Epithelial cell of prostate (primary cell): ENCODE results near the gene TDRD7.
"Not testable (repeated sequence)": the region's sequence is repeated elsewhere in the genome, so short reads cannot be mapped to it uniquely, and the experiment has no call there.

Experiments
- DNase-seq: peaks from one replicate; pipeline ENCODE4 v3.0.0-alpha.2; 2011; ENCODE audit warnings: low read depth, low spot score
- H3K27ac ChIP-seq: fragments of 450-650 bp; 2 replicates; pipeline ENCODE4 v1.5.1; 2017; ENCODE audit warnings: mild to moderate bottlenecking

TDRD7 gene

DNA sequence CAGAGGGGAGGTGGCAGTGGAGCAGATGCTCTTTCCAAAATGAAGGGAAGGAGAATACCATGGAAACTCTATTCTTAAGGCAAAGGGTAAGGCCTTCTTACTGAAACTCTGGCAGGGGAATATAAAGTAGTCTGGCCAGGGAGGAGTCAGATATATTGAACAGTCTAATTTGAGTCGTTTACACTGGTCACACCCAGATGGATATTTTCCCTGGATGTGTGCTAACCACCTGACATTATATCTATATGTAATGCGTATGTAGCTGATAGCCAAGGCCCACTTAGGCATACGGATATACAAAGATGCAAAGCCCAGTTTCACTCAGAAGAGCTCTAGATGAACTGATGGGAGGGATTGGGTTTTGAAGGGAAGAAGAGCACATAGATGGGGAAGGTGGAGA lies 7.0 kb downstream of the TDRD7 start:
- H3K27ac ChIP-seq, result no peak overlapping the region
- no peak for DNase-seq

DNA sequence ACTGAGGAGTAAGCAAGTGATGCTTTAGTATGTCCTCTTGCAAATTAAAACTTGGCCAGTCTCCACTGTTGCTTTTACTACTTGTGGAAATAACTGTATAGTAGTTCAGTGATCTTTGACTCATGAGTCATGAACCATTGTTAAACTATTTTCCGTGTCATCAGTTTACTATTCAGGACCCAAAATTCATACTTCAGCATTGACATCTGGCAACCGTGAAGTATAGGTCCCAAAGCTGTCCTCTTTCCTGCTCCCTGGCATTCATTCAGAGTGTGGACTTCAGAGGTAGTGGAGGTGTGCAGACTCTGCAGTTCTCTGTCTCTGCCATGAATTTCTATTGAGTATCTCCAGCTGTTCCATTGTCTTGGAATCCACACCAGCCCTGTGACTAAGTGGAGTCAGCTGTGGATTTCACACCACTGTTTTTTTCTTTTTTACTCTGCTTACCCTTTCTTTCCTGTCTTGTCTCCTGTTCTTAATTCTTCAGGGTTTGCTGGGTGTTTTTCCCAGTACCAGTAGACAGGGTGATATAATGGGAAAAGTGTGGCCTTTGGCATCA lies 7.5 kb downstream of the TDRD7 start:
- no peak overlapping the region for H3K27ac ChIP-seq
- DNase-seq, result no peak

DNA sequence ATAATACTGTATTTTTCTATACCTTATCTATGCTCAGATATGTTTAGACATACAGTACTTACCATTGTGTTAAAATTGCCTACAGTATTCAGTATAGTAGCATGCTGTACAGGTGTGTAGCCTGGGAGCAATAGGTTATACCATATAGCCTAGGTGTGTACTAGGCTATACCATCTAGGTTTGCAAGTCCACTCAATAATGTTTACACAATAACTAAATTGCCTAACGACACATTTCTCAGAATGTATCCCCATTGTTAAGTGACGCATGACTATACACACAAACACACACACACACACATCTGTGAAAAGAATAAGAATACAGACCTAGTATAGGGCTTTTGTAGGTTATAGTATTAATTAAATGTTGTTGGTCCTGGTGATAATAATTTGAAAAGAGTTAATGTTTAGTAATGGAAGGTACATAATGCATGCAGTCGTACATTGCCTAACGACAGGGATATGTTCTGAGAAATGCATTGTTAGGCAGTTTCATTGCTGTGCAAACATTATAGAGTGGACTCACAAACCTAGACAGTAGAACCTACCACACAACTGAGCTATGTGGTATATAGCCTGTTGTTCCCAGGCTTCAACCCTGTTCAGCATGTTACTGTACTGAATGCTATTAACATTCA lies 13.6 kb downstream of the TDRD7 start:
- H3K27ac ChIP-seq, result no peak overlapping the region
- no peak for DNase-seq

DNA sequence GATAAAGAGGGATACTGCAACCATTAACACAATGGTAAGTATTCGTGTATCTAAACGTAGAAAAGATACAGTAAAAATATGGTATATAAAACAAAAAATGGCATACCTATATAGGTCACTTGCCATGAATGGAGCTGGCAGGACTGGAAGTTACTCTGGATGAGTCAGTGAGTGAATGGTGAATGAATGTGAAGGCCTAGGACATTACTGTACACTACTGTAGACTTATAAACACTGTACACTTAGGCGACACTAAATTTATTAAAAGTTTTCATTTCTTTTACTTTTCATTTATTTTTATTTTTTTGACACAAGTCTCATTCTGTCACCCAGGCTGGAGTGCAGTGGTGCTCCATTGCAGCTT lies 14.1 kb downstream of the TDRD7 start:
- no peak for DNase-seq
- no peak overlapping the region for H3K27ac ChIP-seq

DNA sequence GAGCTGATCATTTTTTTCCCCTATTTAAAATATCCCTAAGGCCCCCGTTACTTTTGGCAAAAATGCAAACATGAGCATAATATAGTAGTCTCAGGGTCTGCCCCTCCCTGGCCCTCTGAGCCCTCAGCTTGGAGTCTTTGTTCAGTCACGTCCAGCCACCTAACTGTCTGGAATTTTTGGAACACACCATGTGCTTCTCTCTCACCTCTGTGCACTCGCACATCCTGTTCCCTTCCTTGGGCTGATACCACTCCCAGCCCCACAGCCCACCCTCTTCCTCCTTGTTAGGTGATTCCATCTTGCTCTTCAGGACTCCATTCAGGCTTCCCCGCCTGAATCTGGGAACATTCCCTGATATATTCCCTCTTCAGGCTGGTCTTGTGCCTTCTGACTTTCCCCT lies 16.0 kb downstream of the TDRD7 start:
- no peak for DNase-seq
- no peak overlapping the region for H3K27ac ChIP-seq

DNA sequence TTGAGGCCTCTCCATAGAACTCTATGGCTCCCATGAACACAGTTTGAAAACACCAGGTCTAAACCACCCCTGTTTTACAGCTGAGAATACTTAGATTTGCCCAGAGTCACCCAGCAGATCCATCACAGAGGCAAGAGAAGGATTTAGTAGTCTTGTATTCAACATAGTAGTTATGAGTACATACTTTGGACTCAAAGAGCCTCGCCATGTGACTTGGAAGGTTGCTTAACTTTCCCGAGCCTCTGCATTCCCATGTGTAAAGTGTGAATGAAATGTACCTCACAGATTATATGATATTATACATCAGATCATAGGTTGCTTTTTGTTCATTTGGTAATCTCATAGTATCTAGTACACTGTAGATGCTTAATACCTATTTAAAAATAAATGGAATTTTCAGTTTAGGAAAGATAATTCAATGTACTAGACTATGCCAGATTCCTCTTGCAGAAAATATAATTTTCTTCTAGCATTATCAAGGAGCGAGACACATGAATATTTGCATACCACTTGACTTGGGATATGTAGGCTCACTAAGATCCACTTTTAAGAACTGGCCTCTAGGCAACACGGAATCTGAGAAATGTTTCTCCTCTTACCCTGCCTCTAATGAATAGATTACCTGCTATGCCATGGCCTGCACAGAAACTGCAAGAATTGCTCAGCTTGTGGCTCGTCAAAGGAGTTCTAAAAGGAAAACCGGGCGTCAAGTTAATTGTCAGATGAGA lies 18.6 kb downstream of the TDRD7 start:
- H3K27ac ChIP-seq, result no peak overlapping the region
- no peak for DNase-seq

DNA sequence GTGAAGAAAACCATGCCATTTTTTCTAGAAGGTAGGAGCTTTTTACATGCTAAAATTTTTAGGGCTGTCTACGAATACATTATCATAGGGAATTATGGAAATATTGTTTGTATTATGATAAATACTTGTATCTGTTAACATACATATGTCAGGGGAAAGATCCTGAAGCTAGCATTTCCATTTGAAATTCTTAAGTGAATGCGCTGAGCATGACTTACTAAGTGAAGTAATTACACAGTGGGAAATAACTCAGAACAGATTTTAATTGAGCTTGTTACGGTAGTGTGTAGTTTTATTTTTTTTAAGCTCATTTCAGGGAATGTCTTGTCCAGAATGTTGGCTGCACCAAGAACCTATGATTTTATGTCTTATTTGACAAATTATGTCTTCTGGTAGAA lies 19.1 kb downstream of the TDRD7 start:
- no peak for DNase-seq
- H3K27ac ChIP-seq, result no peak overlapping the region

DNA sequence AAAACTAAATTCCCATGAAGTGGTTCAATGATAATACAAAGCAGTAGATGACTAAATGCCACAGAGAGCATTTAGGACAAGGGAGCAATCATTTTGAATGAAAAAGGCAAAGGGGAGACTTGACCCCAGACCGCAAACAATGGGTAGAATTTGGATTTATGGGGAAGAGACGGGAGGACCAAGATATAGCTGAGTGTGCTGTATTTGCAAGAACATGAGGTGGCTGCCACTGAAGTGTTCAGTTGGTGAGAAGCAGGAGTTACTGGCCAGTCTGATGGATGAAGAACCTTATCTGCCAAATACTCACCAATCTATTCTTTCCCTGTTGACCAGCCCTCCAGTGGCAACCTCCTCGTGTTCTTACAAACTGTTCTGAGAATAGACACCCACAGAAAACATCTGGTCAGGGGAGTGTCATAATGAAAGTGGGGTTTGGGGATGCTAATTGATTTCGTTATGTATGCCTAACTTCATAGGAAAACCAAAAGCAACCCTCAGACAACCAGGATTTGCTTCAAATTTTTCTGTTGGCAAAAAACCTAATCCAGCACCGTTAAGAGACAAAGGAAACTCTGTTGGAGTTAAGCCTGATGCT lies 19.8 kb downstream of the TDRD7 start:
- no peak for DNase-seq
- H3K27ac ChIP-seq, result no peak overlapping the region

DNA sequence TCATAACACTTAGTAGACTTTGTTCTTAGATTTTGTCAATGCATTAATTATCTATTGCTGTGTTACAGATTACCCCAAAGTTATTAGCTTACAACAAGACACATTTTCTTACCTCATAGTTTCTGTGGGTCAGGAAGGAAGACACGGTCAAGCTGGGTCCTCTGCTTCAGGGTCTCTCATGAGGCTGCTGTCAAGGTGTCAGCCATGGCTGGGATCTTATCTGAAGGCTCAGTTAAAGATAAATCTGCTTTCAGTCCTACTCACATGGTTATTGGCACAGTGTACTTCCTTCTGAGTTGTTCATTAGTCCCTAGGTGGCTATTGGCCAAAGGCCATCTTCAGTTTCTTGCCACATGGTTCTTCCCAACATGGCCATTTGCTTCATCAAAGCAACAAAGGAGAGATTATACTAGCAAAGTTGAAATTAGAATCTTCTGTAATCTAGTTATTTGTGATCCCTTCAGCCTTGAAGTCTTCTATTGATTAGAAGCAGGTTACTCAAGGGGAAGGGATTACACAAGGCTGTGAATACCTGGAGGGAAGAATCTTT lies 25.2 kb downstream of the TDRD7 start:
- no peak overlapping the region for H3K27ac ChIP-seq
- no peak for DNase-seq

DNA sequence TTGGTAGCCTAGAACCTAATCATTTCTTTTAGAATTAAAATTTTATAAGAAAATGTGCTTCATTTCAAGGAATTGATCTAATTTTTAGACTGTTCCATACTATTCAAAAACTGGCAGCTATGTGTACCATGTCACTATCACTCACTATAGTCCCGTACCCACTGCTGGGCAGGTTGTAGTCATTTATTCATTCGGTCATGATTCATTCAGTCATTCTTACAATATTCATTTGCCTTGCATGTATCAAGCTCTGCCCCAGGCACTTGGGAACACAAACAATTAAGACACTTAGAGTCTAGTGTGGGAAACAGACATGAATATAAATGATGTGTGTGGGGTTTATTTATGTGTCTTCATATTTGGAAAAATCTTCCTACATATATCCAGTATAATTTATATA lies 26.4 kb downstream of the TDRD7 start:
- no peak for DNase-seq
- H3K27ac ChIP-seq, result peak overlapping the region; percentile 9

DNA sequence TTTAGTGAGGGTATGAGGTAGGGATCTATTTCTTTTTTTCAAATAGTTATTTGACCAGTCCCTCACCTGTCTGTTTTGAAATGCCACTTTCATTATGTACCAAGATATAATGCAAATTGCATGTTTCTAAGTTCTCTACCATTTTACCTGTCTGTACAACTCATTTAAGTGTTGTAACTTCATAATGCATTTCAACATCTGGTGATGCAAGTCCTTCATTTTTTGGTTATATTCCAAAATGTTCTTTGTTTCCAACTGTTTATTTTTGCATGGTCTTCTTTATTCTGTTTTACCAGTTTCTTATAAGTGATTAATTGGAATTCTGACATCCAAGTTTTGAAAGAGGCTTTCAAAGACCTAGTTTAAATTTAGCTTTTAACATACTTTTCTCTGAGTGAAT lies 26.8 kb downstream of the TDRD7 start:
- no peak for DNase-seq
- H3K27ac ChIP-seq, result peak overlapping the region; percentile 9

DNA sequence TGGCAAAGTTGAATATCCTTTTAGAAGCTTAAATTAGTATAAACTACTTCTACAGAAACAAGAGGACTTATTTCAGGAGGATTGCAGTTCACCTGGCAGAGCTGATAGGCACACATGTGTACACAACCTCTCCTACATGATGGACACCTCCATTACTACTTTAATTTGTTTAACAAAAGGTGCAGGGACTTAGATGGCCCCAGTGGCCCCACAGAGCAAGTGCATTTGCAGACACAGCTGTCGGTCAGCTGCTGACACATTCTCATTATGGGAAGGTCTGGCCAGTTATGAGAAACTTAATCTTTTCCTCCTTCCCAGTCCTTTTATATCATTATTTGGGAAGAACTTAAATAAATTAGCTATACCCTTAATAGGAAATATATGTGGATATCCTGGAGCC lies 28.3 kb downstream of the TDRD7 start:
- H3K27ac ChIP-seq, result no peak overlapping the region
- no peak for DNase-seq

DNA sequence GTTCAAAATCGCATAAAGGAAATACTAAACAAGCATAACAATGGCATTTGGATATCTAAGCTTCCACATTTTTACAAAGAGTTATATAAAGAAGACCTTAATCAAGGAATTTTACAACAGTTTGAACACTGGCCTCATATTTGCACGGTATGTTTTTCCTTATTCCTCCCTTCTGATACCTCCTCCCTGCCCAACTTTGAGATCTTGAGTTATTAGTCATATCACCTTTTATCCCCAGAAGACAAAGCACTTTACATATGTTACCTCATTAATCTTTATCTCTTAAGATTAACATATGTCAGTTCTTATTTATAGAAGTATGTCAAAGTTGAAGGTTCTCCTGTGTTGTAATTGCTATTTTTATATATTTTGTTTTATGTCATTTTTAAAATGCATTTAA lies 29.8 kb downstream of the TDRD7 start:
- no peak overlapping the region for H3K27ac ChIP-seq
- DNase-seq, result no peak

DNA sequence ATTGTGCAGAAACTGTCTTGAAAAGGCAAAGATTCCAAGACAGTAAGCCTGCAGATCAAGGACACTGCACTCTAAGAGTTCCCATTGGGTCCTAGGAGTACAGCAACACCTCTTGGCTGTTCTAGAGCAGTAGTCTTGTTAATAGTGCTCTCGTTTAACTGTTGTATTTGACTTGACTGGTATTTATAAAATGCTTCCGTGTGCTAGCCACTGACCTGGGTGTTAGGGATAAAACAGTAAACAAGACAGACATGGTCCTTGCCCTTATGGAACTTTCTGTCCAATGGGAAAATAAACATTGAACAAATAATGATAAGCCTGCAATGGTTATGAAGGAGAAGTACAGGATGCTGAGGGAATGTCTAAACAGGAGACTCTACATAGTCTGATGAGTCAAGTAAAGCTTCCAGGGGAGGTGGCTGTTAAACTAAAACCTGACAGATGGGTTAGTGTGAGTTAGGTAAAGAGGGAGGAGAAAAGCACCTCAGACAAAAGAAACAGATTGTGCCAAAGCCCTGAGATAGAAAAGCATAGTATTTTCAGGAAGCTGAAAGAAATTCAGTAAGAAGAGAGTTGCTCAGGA lies 33.3 kb downstream of the TDRD7 start:
- no peak for DNase-seq
- no peak overlapping the region for H3K27ac ChIP-seq

DNA sequence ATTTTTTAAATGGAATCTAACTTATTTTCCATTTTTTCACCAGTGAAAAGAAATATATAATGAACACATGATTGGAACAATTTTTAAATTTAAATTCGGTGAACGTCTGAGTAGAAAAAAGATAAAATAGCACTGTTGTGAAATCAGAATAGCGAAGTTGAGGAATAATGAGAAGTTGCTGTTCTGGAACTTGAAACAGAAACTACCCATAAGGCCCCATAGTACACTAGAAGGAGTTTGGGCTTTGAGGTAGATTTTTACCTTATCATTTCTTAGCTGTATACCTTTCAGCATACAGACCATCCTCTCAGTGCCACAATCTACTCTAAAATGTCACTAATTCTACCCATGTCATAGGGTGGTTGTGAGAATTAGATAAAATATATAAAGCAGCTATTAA lies 35.1 kb downstream of the TDRD7 start:
- no peak overlapping the region for H3K27ac ChIP-seq
- DNase-seq, result no peak

DNA sequence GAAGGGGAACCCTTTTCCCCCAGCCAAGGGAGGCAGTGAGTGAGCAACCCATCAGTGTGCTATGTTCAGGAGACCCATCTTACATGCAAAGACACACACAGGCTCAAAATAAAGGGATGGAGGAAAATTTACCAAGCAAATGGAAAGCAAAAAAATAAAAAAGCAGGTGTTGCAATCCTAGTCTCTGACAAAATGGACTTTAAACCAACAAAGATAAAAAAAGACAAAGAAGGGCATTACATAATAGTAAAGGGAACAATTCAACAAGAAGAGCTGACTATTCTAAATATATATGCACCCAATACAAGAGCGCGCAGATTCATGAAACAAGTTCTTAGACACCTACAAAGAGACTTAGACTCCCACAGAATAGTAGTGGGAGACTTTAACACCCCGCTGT lies 41.7 kb downstream of the TDRD7 start:
- not testable (repeated sequence) for H3K27ac ChIP-seq, DNase-seq

DNA sequence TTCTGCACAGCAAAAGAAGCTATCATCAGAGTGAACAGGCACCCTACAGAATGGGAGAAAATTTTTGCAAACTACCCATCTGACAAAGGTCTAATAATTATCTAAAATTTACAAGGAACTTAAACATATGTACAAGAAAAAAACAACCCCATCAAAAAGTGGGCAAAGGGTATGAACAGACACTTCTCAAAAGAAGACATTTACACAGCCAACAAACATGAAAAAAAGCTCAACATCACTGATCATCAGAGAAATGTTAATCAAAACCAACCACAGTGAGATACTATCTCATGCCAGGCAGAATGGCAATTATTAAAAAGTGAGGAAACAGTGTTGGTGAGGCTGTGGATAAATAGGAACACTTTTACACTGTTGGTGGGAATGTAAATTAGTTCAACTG lies 44.9 kb downstream of the TDRD7 start:
- not testable (repeated sequence) for H3K27ac ChIP-seq

DNA sequence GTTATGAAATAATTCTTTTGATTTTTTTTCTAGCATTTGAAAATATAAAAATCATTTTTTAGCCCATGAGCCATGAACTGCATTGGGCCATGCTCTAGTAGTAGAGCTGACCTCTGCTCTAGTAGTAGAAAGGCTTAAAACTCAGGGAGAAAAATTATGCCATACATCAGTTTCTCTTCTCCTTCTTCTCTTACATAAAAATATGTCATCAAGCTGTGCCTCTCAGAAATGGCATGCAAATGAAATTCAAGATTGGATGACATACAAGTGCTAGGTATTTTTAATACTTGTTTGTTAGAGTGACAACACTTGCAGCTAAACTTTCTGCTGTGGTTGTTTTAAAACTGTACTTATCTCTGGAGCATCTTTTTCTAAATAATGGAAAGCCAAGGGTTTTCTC lies 47.4 kb downstream of the TDRD7 start:
- no peak overlapping the region for H3K27ac ChIP-seq
- DNase-seq, result no peak

More for the DNA sequence above, 44.9 kb downstream of the TDRD7 start:
- not testable (repeated sequence) for DNase-seq

DNA sequence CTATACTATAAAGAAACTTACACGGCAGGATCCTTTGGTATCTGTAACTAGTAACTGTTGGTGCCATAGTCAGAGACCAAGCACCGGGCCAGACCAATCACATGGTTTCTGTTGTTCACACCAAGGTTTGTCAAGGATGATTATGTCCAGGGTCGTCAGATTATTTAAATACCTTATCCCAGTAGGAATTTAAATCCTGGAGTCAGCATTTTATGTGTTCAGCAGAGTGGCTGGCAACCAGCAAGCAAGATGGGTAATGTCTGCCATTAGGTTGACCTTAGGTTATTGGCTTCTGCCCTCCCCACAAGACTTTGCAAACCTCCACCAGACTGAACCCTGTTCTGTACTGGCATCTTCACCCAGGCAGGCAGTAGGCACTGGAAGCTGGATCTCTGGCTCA lies 50.3 kb downstream of the TDRD7 start:
- H3K27ac ChIP-seq, result no peak overlapping the region
- DNase-seq, result no peak

DNA sequence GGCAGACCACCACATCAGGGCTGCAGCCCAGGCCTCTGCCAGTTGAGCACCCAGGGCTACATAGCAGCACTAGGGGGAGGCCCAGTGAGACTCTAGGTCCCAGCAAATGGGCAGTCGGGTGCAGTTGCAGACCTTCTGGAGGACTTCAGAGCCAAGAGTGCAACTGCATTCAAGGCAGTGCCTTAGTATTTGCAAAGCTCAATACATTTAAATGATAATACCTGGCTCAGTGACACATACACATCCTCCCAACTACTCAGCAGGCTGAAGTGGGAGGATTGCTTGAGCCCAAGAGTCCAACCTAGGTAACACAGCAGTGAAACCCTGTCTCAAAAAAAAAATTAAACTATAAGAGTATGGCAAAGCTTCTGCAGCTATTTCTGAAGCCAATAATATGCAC lies 51.0 kb downstream of the TDRD7 start:
- DNase-seq, result no peak
- no peak overlapping the region for H3K27ac ChIP-seq
